Measurements from ENCODE around the gene TUBB4A.
A peak's percentile ranks its signal among the peaks of the same experiment; 100 is the strongest.

Gene TUBB4A

GRCh38 chr19:6465663-6466062 is 36.4 kb downstream of the TUBB4A start:
- DNase-seq: no peak

- no peak for DNase-seq
Observed at GRCh38 chr19:6465006-6465405, 37.1 kb downstream of the TUBB4A start.

DNA sequence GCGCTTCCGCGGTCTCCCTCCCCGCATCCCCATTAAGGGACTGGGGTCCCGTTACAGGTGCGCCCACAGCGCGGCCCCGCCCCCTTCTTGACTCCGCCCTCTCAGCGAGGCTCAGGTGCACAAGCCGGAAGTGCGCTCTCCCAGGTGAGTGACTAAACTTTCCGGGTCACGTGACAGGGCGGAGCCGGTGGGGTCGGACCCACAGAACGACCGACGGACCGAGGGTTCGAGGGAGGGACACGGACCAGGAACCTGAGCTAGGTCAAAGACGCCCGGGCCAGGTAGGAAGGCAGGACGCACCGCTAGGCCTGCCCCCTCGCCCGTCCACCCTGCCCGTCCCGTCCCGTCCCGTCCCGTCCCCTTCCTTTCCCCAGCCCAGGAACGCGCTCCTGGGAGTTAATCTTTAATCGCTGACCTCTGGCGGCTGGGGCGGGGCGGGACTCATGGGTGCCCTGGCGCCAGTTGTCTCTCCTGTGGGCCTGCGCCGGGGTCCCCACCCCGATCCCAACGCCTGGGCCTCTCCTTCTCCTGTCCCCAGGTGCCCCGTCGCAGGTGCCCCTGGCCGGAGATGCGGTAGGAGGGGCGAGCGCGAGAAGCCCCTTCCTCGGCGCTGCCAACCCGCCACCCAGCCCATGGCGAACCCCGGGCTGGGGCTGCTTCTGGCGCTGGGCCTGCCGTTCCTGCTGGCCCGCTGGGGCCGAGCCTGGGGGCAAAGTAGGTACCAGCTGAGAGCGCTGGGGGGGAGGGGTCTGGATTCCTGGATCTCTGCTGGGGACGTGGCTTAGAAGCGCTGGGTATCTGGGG is 37.8 kb downstream of the TUBB4A start, which contains the start of gene CRB3:
TSS of gene CRB3 (plus strand) at position 202 of the 804 bp plus-strand sequence. CDS start at position 633, 431 bp downstream.
- no peak for DNase-seq

- DNase-seq: peak; percentile 92
Observed at GRCh38 chr19:6460099-6460884, 41.8 kb downstream of the TUBB4A start.

GRCh38 chr19:6459262-6460098 is 42.6 kb downstream of the TUBB4A start, which contains the start of gene SLC25A23:
Gene SLC25A23 (minus strand): TSS chr19:6459792. CDS start chr19:6459628, 164 bp downstream.
- DNase-seq: peak; percentile 7

DNA sequence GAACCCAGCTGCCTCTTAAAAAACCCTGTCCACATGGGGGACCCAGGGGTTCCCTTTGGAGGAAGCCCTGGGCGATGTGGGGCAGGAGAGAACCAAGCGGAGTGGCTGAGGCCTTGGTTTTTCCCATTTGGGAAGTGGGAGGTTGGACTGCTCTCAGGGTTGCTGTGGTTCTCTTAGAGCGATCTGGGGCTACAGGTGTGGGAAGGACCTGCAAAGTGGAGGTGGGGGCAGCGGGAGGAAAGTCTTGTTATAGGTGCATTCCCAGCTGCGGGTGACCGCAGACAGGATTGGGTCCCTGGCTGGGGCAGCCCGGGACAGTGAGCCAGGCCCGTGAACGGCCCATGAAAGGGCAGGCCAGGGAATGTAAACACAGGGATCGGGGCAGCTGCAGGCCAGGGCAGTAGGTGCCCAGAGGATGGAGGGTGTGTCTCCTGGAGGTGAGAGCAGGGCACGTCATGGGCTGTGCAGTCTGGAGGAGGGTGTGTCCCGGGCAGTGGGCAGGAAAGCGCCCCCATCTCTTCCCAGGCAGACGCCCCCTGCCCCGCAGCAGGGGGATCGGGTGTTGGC is 43.3 kb downstream of the TUBB4A start:
- no peak for DNase-seq

GRCh38 chr19:6457958-6458694 is 44.0 kb downstream of the TUBB4A start:
- no peak for DNase-seq

DNA sequence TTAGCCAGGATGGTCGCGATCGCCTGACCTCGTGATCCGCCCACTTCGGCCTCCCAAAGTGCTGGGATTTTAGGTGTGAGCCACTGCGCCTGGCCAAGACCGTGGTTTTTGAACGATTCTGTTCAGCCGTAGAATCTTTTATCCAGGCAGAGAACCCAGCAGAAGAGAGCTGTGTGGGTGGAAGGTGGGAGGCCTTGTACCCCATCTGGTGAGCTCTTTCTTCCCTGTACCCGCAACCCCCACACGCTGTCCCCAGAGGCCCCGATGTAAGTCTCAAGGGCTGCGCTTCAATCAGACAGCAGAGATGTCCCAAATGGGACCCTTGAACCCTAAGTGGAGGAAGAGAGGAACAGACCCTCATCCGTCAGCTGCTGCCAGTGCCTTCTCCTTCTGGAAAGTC is 46.2 kb downstream of the TUBB4A start:
- no peak for DNase-seq

GRCh38 chr19:6453951-6454565 is 48.1 kb downstream of the TUBB4A start:
- DNase-seq: no peak

DNA sequence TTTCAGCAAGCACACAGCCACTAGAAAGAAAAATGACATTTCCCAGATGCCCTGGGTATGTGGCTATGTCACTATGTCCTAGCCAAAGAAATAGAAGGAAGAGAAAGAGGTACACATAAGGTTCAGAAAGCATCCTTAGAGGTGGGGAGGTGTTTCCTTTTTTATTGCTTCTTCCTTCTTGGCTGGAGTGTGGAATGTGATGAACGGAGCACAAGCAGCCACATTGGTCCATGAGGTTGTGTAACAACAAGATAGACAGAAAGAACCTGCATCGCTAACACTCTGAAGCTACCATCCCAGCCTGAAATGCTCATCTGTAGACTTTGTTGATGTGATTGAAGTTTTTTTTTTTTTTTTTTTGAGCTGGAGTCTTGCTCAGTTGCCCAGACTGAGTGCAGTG is 49.2 kb downstream of the TUBB4A start:
- DNase-seq: no peak

- no peak for DNase-seq
Observed at GRCh38 chr19:6452223-6452614, 49.9 kb downstream of the TUBB4A start.

- DNase-seq: no peak
Observed at GRCh38 chr19:6451583-6452222, 50.4 kb downstream of the TUBB4A start.

DNA sequence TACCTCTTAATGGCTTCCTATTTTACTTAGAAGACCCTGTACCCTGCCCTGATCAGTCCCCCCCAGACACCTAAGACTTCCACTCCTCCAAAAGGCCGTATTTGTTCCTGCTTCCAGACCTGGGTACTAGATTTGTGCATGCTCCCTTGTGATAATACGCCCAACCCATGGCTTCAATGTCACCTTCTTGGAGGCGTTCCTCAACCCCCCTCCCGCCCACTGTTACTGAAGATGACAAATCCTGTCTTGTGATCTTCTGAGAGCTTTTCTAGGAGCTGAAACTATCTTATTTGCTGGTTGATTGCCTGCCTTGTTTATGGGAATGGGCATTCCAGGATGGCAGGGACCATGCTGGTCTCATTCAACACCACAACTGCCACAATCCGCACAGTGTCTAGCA is 51.9 kb downstream of the TUBB4A start:
- no peak for DNase-seq

- no peak for DNase-seq
Observed at GRCh38 chr19:6448045-6448444, 54.1 kb downstream of the TUBB4A start.

GRCh38 chr19:6446452-6446851 is 55.7 kb downstream of the TUBB4A start:
- no peak for DNase-seq
